ENCODE results near the gene PJA2. TPM values are rescaled to one million over a fixed set of nuclear protein-coding genes. Genes with fewer than 3 reads are reported as not detected.

PJA2 gene, protein sequence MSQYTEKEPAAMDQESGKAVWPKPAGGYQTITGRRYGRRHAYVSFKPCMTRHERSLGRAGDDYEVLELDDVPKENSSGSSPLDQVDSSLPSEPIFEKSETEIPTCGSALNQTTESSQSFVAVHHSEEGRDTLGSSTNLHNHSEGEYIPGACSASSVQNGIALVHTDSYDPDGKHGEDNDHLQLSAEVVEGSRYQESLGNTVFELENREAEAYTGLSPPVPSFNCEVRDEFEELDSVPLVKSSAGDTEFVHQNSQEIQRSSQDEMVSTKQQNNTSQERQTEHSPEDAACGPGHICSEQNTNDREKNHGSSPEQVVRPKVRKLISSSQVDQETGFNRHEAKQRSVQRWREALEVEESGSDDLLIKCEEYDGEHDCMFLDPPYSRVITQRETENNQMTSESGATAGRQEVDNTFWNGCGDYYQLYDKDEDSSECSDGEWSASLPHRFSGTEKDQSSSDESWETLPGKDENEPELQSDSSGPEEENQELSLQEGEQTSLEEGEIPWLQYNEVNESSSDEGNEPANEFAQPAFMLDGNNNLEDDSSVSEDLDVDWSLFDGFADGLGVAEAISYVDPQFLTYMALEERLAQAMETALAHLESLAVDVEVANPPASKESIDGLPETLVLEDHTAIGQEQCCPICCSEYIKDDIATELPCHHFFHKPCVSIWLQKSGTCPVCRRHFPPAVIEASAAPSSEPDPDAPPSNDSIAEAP
- total RNA-seq (2022; extraction: Qiagen RNA extraction), result 14.3 to 21.9 TPM (median 19.6 TPM) in 5 replicates

DNA sequence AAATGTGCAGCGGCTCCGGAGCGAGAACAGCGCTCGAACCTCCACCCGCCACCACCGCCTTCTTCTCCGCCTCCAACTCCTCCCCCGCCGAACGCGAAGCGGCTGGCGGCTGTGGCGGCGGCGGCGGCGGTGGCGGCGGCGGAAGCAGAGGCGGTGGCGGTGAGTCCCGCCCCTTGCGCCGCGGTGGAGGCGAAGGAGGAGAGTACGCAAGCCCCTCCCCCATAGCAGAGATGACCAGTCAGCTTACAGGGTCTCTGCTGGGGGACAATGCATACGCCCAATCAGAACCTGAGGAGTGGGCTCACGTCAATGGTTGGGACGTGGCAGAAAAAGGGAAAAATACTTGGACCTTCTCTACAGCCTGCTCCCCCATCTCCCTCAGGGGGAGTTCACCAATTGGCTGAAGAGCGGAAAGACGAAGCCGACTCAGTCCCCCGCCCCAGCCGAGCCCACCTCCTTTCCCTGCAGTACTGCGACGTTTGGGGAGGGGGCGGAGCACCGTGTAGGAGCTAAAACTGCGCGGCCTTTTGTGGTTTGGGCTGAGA is at the start of gene PJA2:
TSS of gene PJA2 (minus strand) at position 131 of the 545 bp plus-strand sequence. CDS start 26,541 bp downstream, outside the sequence.

